Measurements from ENCODE around the gene WDR36. TPM values are rescaled to one million over a fixed set of nuclear protein-coding genes. Genes with fewer than 3 reads are reported as not detected.

The WDR36 gene
- total and polyA plus RNA-seq, 4 donors: 3.4 to 26.1 (median 11.0) TPM

DNA sequence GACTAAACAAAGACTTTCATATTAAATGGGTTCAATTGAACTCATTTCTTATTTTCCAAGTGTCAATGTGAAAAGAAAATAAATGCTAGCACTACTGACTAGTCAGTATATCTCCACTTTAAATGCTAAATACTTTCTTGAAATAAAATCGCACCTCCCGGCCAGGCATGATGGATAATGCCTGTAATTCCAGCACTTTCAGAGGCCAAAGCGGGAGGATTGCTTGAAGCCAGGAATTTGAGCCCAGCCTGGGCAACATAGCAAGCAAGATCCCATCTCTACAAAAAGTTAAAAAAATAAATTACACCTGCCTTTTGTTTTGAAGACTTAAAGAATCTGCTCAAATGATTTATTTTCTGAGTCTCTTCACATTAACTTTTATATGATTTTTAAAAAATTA lies 34.7 kb downstream of the WDR36 start:
- Histone ChIP-seq H3K36me3 (ENCODE audit: control insufficient read depth in 1 of 2, insufficient read depth in 2 of 2, low read length in 1 of 2) (peaks cover 5 to 12% of the 10 kb centered on the region in 2 donors), H3K4me3 (ENCODE audit: low read length in 2 of 2) (no peak overlapping the region), H3K9me3 (ENCODE audit: control insufficient read depth, low read length) (no peaks in the 10 kb centered on the region), H3K27ac (ENCODE audit: low read depth in 1 of 2, low read length in 2 of 2) (no peak overlapping the region), H3K4me1 (ENCODE audit: control insufficient read depth in 1 of 2, insufficient read depth in 2 of 2, low read length in 2 of 2) (peaks cover 0 to 2% of the 10 kb centered on the region in 2 donors), H3K27me3 (ENCODE audit: control insufficient read depth in 1 of 2, insufficient read depth in 2 of 2, low read length in 1 of 2) (no peaks in the 10 kb centered on the region)
- WGBS, 2 donors: 84 to 86% methylated on average over 3 of the region's 3 CpGs
- ATAC-seq (ENCODE audit: low FRiP score) (no peak), DNase-seq (no peak)
- intact Hi-C loops (cut with DNase I): no loop called here

GRCh38 chr5:111127453-111128195 lies 35.5 kb downstream of the WDR36 start:
- Histone ChIP-seq H3K4me1 (ENCODE audit: control insufficient read depth in 1 of 2, insufficient read depth in 2 of 2, low read length in 2 of 2) (peaks cover 0 to 2% of the 10 kb centered on the region in 2 donors), H3K9me3 (ENCODE audit: control insufficient read depth, low read length) (no peaks in the 10 kb centered on the region), H3K27ac (ENCODE audit: low read depth in 1 of 2, low read length in 2 of 2) (no peak overlapping the region), H3K4me3 (ENCODE audit: low read length in 2 of 2) (no peak overlapping the region), H3K27me3 (ENCODE audit: control insufficient read depth in 1 of 2, insufficient read depth in 2 of 2, low read length in 1 of 2) (no peaks in the 10 kb centered on the region), H3K36me3 (ENCODE audit: control insufficient read depth in 1 of 2, insufficient read depth in 2 of 2, low read length in 1 of 2) (peaks cover 5 to 9% of the 10 kb centered on the region in 2 donors)
- DNase-seq: no peak
- no peak for ATAC-seq (ENCODE audit: low FRiP score)
- 89 to 91% methylated on average over 3 of the region's 3 CpGs for WGBS, 2 donors
- intact Hi-C loops (cut with DNase I): no loop called here

DNA sequence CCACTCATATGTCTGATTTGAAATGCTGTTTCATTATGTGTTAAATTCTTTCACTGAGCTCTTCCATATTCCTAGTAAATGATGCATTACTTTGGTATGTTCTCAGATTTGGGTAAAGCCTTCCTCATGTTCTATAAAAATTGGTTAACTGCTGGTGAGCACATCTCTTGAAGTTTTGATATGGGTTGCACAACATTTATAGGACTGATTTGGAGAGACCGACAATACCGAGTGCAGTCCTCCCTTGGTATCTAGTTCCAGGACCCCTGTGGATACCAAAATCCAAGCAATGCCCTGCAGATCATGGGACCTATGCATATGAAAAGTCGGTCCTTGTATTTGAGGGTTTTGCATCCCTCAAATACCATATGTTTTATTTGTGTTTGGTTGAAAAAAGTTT lies 37.8 kb downstream of the WDR36 start:
- intact Hi-C loops (cut with DNase I): no loop called here
- Histone ChIP-seq H3K27me3 (ENCODE audit: control insufficient read depth in 1 of 2, insufficient read depth in 2 of 2, low read length in 1 of 2) (no peaks in the 10 kb centered on the region), H3K9me3 (ENCODE audit: control insufficient read depth, low read length) (no peaks in the 10 kb centered on the region), H3K4me1 (ENCODE audit: control insufficient read depth in 1 of 2, insufficient read depth in 2 of 2, low read length in 2 of 2) (peaks cover 0 to 3% of the 10 kb centered on the region in 2 donors), H3K27ac (ENCODE audit: low read depth in 1 of 2, low read length in 2 of 2) (no peak overlapping the region), H3K4me3 (ENCODE audit: low read length in 2 of 2) (no peak overlapping the region), H3K36me3 (ENCODE audit: control insufficient read depth in 1 of 2, insufficient read depth in 2 of 2, low read length in 1 of 2) (peaks cover 4 to 6% of the 10 kb centered on the region in 2 donors)
- DNase-seq (no peak), ATAC-seq (ENCODE audit: low FRiP score) (no peak)
- WGBS, 2 donors: 79% methylated on average over 3 of the region's 3 CpGs

- WGBS, 2 donors: 74 to 75% methylated on average over 2 of the region's 2 CpGs
- intact Hi-C loops (cut with DNase I): no loop called here
- no peaks in the 10 kb centered on the region for H3K27me3 ChIP-seq (ENCODE audit: control insufficient read depth in 1 of 2, insufficient read depth in 2 of 2, low read length in 1 of 2)
Observed at GRCh38 chr5:111131356-111131755, 39.2 kb downstream of the WDR36 start.

DNA sequence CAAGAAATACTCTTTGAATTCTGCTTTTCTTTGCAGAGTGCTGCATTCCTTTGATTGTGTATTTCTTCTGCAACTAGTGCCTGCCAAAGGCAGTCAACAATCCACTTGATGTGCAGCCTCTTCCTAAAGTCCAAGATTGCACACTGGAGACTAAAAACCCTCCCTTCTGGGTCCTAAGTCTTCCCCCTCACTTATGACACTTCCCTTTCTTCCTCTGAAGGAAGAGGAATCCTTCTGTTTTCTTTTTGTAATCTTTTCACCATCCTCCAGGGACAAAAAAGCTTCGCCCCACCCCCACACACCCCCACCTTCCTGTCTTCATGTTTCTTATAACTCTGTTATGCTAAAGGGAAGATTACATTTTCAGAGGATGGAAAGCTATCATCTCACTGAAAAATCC lies 39.9 kb downstream of the WDR36 start:
- WGBS, 2 donors: 72 to 85% methylated on average over 1 of the region's 1 CpG
- intact Hi-C loops (cut with DNase I): no loop called here
- Histone ChIP-seq H3K27ac (ENCODE audit: low read depth in 1 of 2, low read length in 2 of 2) (no peak overlapping the region), H3K4me3 (ENCODE audit: low read length in 2 of 2) (no peak overlapping the region), H3K9me3 (ENCODE audit: control insufficient read depth, low read length) (no peaks in the 10 kb centered on the region), H3K4me1 (ENCODE audit: control insufficient read depth in 1 of 2, insufficient read depth in 2 of 2, low read length in 2 of 2) (peaks cover 0 to 3% of the 10 kb centered on the region in 2 donors), H3K36me3 (ENCODE audit: control insufficient read depth in 1 of 2, insufficient read depth in 2 of 2, low read length in 1 of 2) (peaks cover 2 to 3% of the 10 kb centered on the region in 2 donors), H3K27me3 (ENCODE audit: control insufficient read depth in 1 of 2, insufficient read depth in 2 of 2, low read length in 1 of 2) (no peaks in the 10 kb centered on the region)
- DNase-seq: no peak
- no peak for ATAC-seq (ENCODE audit: low FRiP score)

More at GRCh38 chr5:111131356-111131755, 39.2 kb downstream of the WDR36 start:
- no peak for DNase-seq
- H3K27ac ChIP-seq (ENCODE audit: low read depth in 1 of 2, low read length in 2 of 2): no peak overlapping the region
- H3K36me3 ChIP-seq (ENCODE audit: control insufficient read depth in 1 of 2, insufficient read depth in 2 of 2, low read length in 1 of 2): peaks cover 3 to 4% of the 10 kb centered on the region in 2 donors
- ATAC-seq (ENCODE audit: low FRiP score): no peak
- H3K4me3 ChIP-seq (ENCODE audit: low read length in 2 of 2): no peak overlapping the region
- peaks cover 0 to 3% of the 10 kb centered on the region in 2 donors for H3K4me1 ChIP-seq (ENCODE audit: control insufficient read depth in 1 of 2, insufficient read depth in 2 of 2, low read length in 2 of 2)
- H3K9me3 ChIP-seq (ENCODE audit: control insufficient read depth, low read length): no peaks in the 10 kb centered on the region

- H3K27me3 ChIP-seq (ENCODE audit: control insufficient read depth in 1 of 2, insufficient read depth in 2 of 2, low read length in 1 of 2): no peaks in the 10 kb centered on the region
Observed at GRCh38 chr5:111132731-111133435, 40.7 kb downstream of the WDR36 start.

DNA sequence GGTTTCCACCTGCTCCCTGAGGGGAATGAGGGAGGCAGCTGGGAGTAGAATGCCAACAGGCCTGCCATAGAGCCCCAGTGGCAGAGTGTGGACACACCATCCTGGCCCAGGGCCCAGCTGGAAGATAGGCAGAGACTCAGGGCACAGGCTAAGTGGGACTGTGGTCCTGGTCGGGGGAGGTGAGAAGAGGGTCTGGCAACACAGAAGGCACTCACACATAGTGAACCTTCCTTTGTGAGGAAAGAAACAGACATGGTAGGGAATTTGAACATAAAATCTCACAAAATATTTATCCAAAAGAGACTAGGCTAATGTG lies 41.2 kb downstream of the WDR36 start:
- peaks cover 0 to 3% of the 10 kb centered on the region in 2 donors for H3K4me1 ChIP-seq (ENCODE audit: control insufficient read depth in 1 of 2, insufficient read depth in 2 of 2, low read length in 2 of 2)
- 67 to 79% methylated on average over 1 of the region's 1 CpG for WGBS, 2 donors
- intact Hi-C loops (cut with DNase I): no loop called here
- no peak for ATAC-seq (ENCODE audit: low FRiP score)
- H3K9me3 ChIP-seq (ENCODE audit: control insufficient read depth, low read length): no peaks in the 10 kb centered on the region
- no peaks in the 10 kb centered on the region for H3K27me3 ChIP-seq (ENCODE audit: control insufficient read depth in 1 of 2, insufficient read depth in 2 of 2, low read length in 1 of 2)
- no peak overlapping the region for H3K4me3 ChIP-seq (ENCODE audit: low read length in 2 of 2)
- H3K36me3 ChIP-seq (ENCODE audit: control insufficient read depth in 1 of 2, insufficient read depth in 2 of 2, low read length in 1 of 2): no peaks in the 10 kb centered on the region
- no peak for DNase-seq
- no peak overlapping the region for H3K27ac ChIP-seq (ENCODE audit: low read depth in 1 of 2, low read length in 2 of 2)

More at GRCh38 chr5:111132731-111133435, 40.7 kb downstream of the WDR36 start:
- DNase-seq (no peak), ATAC-seq (ENCODE audit: low FRiP score) (no peak)
- Histone ChIP-seq H3K9me3 (ENCODE audit: control insufficient read depth, low read length) (no peaks in the 10 kb centered on the region), H3K36me3 (ENCODE audit: control insufficient read depth in 1 of 2, insufficient read depth in 2 of 2, low read length in 1 of 2) (no peaks in the 10 kb centered on the region), H3K4me1 (ENCODE audit: control insufficient read depth in 1 of 2, insufficient read depth in 2 of 2, low read length in 2 of 2) (peaks cover 0 to 3% of the 10 kb centered on the region in 2 donors), H3K27ac (ENCODE audit: low read depth in 1 of 2, low read length in 2 of 2) (no peak overlapping the region), H3K4me3 (ENCODE audit: low read length in 2 of 2) (no peak overlapping the region)
- WGBS, 2 donors: 72 to 92% methylated on average over 1 of the region's 1 CpG
- intact Hi-C loops (cut with DNase I): no loop called here

DNA sequence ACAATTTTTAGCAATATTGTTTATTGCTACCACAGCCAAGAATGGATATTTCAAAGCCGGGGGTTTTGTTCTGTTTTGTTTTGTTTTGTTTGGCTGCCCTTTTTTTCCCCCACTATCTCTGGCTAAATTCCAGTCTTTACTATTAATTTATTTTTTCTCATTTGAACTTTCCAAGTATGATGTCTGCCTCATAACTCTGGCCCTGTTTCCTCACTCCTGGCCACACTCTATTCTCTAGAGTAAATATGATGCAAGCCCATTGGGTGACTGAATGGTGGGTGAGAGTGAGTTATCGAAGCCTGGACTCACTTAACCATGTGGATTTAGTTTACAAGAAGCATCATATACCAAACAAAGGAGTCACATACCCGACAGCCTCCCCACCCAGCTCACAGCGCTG lies 41.9 kb downstream of the WDR36 start:
- DNase-seq (no peak), ATAC-seq (ENCODE audit: low FRiP score) (peak; percentile 68)
- 32 to 33% methylated on average over 4 of the region's 4 CpGs for WGBS, 2 donors
- Histone ChIP-seq H3K27me3 (ENCODE audit: control insufficient read depth in 1 of 2, insufficient read depth in 2 of 2, low read length in 1 of 2) (no peaks in the 10 kb centered on the region), H3K27ac (ENCODE audit: low read depth in 1 of 2, low read length in 2 of 2) (no peak overlapping the region), H3K9me3 (ENCODE audit: control insufficient read depth, low read length) (no peaks in the 10 kb centered on the region), H3K4me1 (ENCODE audit: control insufficient read depth in 1 of 2, insufficient read depth in 2 of 2, low read length in 2 of 2) (peaks cover 0 to 3% of the 10 kb centered on the region in 2 donors), H3K4me3 (ENCODE audit: low read length in 2 of 2) (no peak overlapping the region), H3K36me3 (ENCODE audit: control insufficient read depth in 1 of 2, insufficient read depth in 2 of 2, low read length in 1 of 2) (no peaks in the 10 kb centered on the region)
- intact Hi-C loops (cut with DNase I): no loop called here

- WGBS, 2 donors: 65 to 67% methylated on average over 2 of the region's 2 CpGs
- Histone ChIP-seq H3K9me3 (ENCODE audit: control insufficient read depth, low read length) (no peaks in the 10 kb centered on the region), H3K27me3 (ENCODE audit: control insufficient read depth in 1 of 2, insufficient read depth in 2 of 2, low read length in 1 of 2) (no peaks in the 10 kb centered on the region), H3K27ac (ENCODE audit: low read depth in 1 of 2, low read length in 2 of 2) (no peak overlapping the region), H3K4me1 (ENCODE audit: control insufficient read depth in 1 of 2, insufficient read depth in 2 of 2, low read length in 2 of 2) (peaks cover 0 to 3% of the 10 kb centered on the region in 2 donors), H3K4me3 (ENCODE audit: low read length in 2 of 2) (no peak overlapping the region), H3K36me3 (ENCODE audit: control insufficient read depth in 1 of 2, insufficient read depth in 2 of 2, low read length in 1 of 2) (no peaks in the 10 kb centered on the region)
- DNase-seq (no peak), ATAC-seq (ENCODE audit: low FRiP score) (no peak)
- intact Hi-C loops (cut with DNase I): no loop called here
Observed at GRCh38 chr5:111134864-111135263, 42.7 kb downstream of the WDR36 start.
